C4-2B (cell line): Measurements from ENCODE around the gene ATXN7L1.

Experiments
- CTCF ChIP-seq: fragments of 450-650 bp; conservative IDR thresholded peaks from 2 replicates; pipeline ENCODE4 v1.5.1; 2017; ENCODE audit warnings: mild to moderate bottlenecking
- ZFX ChIP-seq: fragments of 450-650 bp; IDR thresholded peaks from 2 replicates; pipeline ENCODE4 v1.6.1; 2017

- TF ChIP-seq CTCF (no peak), ZFX (no peak)
These were observed 30.0 kb downstream of the ATXN7L1 start for GRCh38 chr7:105846404-105846803.
